Calu3 (cell line): ENCODE data around the gene ATP5PO. TPM values are rescaled to one million over a fixed set of nuclear protein-coding genes. Genes with fewer than 3 reads are reported as not detected.

ENCODE experiments used
- BruUV-seq: library from RNA; stranded (reverse); fragments of 400-500 nt; replicated peaks from 2 replicates; lab custom pipeline; 2021; lab: Mats Ljungman, UMichigan
- CTCF ChIA-PET: fragments of 300-600 bp; sonication (Branson Sonifier 250); formaldehyde crosslinking; loops from one replicate; lab custom pipeline; 2022; ENCODE audit warnings: antibody characterized with exemption; lab: Charles Lee
- DNase-seq: peaks from one replicate; pipeline ENCODE4 v3.0.0; 2022
- H3K27ac Mint-ChIP-seq: one replicate; pipeline ENCODE4 v1.8.0; 2022; ENCODE audit warnings: mixed read lengths; ENCODE audit not compliant: unreplicated experiment
- H3K27me3 Mint-ChIP-seq: one replicate; pipeline ENCODE4 v1.8.0; 2022; ENCODE audit warnings: mixed read lengths; ENCODE audit not compliant: unreplicated experiment
- H3K36me3 Mint-ChIP-seq: one replicate; pipeline ENCODE4 v1.8.0; 2022; ENCODE audit warnings: mild to moderate bottlenecking, moderate library complexity, mixed read lengths; ENCODE audit not compliant: insufficient read depth, unreplicated experiment
- H3K4me1 Mint-ChIP-seq: one replicate; pipeline ENCODE4 v1.8.0; 2022; ENCODE audit warnings: mild to moderate bottlenecking, low read depth, mixed read lengths; ENCODE audit not compliant: unreplicated experiment
- H3K4me3 Mint-ChIP-seq: one replicate; pipeline ENCODE4 v1.8.0; 2022; ENCODE audit warnings: mild to moderate bottlenecking, low read depth, moderate library complexity, mixed read lengths; ENCODE audit not compliant: unreplicated experiment
- H3K9me3 Mint-ChIP-seq: one replicate; pipeline ENCODE4 v1.8.0; 2022; ENCODE audit warnings: low read depth, mixed read lengths; ENCODE audit not compliant: unreplicated experiment
- CTCF ChIP-seq: fragments of 200-600 bp; IDR thresholded peaks from one replicate; pipeline ENCODE4 v1.8.0; 2022; ENCODE audit warnings: antibody characterized with exemption; ENCODE audit not compliant: unreplicated experiment
- intact Hi-C: fragments of 100-400 bp; cut with micrococcal nuclease; formaldehyde crosslinking; loops from one replicate; pipeline ENCODE4 v1.10.0; 2022; ENCODE audit not compliant: unreplicated experiment
- total RNA-seq: library from RNA; stranded (reverse); gene quantifications from 2 replicates; pipeline ENCODE4 v1.2.3, GENCODE V29; 2022

ATP5PO gene
- total RNA-seq, 1 experiment from 2014 or later, result 125 TPM

- Mint-ChIP-seq H3K27me3 (no peaks in the 10 kb centered on the region), H3K4me1 (peaks cover 4% of the 10 kb centered on the region), H3K4me3 (no peak overlapping the region), H3K27ac (no peak overlapping the region), H3K36me3 (no peaks in the 10 kb centered on the region), H3K9me3 (no peaks in the 10 kb centered on the region)
- no peak for TF ChIP-seq CTCF
- BruUV-seq, result no TSS peak
- no peak for DNase-seq
- CTCF ChIA-PET, result interaction anchor here (0.5 kb wide), 1 partner anchor 271 kb away, joined by 6 read pairs; no protein-coding TSS in a partner anchor
- intact Hi-C loops, result no loop called here
Observed at GRCh38 chr21:33962290-33962689, 46.7 kb upstream of the ATP5PO start.

GRCh38 chr21:33961061-33961460 is 45.5 kb upstream of the ATP5PO start:
- Mint-ChIP-seq H3K27ac (no peak overlapping the region), H3K4me3 (no peak overlapping the region), H3K27me3 (no peaks in the 10 kb centered on the region), H3K4me1 (no peaks in the 10 kb centered on the region), H3K9me3 (no peaks in the 10 kb centered on the region), H3K36me3 (no peaks in the 10 kb centered on the region)
- DNase-seq, result no peak
- TF ChIP-seq CTCF, result no peak
- intact Hi-C loops, result no loop called here
- CTCF ChIA-PET, result no interaction called here
- no TSS peak for BruUV-seq

GRCh38 chr21:33959680-33960079 is 44.1 kb upstream of the ATP5PO start:
- no peaks in the 10 kb centered on the region for H3K36me3 Mint-ChIP-seq
- no peaks in the 10 kb centered on the region for H3K4me1 Mint-ChIP-seq
- H3K27me3 Mint-ChIP-seq, result no peaks in the 10 kb centered on the region
- H3K9me3 Mint-ChIP-seq, result no peaks in the 10 kb centered on the region
- intact Hi-C loops, result no loop called here
- CTCF ChIA-PET, result no interaction called here
- no peak for DNase-seq
- no TSS peak for BruUV-seq
- no peak for TF ChIP-seq CTCF
- no peak overlapping the region for H3K27ac Mint-ChIP-seq
- H3K4me3 Mint-ChIP-seq, result no peak overlapping the region

- Mint-ChIP-seq H3K36me3 (no peaks in the 10 kb centered on the region), H3K9me3 (no peaks in the 10 kb centered on the region), H3K4me3 (no peak overlapping the region), H3K4me1 (no peaks in the 10 kb centered on the region), H3K27ac (no peak overlapping the region), H3K27me3 (no peaks in the 10 kb centered on the region)
- DNase-seq, result no peak
- BruUV-seq, result no TSS peak
- intact Hi-C loops, result no loop called here
- CTCF ChIA-PET, result no interaction called here
- no peak for TF ChIP-seq CTCF
Observed at GRCh38 chr21:33954395-33954794, 38.8 kb upstream of the ATP5PO start.
